ENCODE data around the gene PARK7.
A peak's percentile ranks its signal among the peaks of the same experiment; 100 is the strongest.
"Not testable (repeated sequence)": the region's sequence is repeated elsewhere in the genome, so short reads cannot be mapped to it uniquely, and the experiment has no call there.

The PARK7 gene

GRCh38 chr1:7961216-7962013 lies at the start of gene PARK7:
TSS of gene PARK7 (plus strand) at chr1:7961711. CDS start at chr1:7962786, 1,075 bp downstream.
- peak; percentile 100 for DNase-seq

- no peak for DNase-seq
Measured at GRCh38 chr1:7912145-7912544, 49.4 kb upstream of the PARK7 start.

- DNase-seq = no peak
Measured at GRCh38 chr1:7912743-7913557, 48.6 kb upstream of the PARK7 start.

DNA sequence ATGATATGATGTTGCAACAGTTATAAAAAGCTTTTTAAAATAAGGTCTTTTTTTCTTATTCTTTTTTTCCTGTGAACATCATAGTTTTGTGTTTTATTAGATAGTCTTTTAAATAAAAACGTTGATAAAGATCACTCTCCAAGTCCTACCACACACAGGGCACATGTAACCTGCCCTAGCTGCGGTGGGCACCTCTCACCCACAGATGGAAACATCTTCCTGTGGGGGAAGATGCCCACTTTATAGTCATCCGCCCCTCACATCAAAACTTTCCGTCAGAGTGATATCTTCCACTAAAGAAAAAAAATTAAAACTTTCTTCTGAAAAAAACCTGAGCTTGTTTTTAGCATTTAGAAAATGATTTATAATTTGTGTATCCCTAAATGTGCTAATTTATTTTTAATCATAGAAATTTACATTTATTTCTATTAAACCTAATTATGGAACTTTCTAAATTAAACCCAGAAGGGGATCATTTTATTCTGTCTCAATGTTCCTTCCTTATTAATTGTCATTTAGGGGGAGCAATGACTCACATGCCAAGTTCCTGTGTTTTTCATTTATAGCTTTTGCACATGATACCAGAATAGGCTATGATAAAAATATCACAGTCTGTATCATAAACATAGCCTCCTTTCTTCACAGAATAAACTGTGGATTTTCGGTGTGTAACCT lies 45.5 kb upstream of the PARK7 start:
- no peak for DNase-seq

DNA sequence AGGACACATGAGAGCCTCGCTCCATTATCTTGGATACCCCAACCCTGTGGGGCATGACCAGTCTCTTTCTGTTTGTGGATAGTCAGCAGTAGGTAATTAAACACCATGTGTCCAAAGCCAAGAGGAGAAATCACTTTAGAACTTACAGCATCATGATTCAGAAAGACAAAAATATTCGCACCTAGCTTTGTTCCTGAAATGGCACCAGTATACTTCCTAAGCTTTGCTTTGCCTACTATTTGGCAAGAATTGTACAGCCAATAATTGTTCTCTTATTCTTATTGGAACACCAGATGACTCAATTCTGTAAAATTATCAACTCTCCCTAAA lies 45.0 kb upstream of the PARK7 start:
- no peak for DNase-seq

DNA sequence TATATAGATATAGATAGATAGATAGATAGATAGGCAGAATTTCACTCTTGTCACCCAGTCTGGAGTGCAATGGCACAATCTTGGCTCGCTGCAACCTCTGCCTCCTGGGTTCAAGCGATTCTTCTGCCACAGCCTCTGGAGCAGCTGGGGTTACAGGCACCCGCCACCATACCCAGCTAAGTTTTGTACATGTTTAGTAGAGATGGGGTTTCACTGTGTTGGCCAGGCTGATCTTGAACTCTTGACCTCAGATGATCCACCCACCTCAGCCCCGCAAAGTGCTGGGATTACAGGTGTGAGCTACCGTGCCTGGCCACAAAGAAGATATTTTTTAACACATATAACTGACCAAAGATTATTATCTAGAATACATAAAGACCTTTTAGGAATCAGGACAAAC lies 43.5 kb upstream of the PARK7 start:
- DNase-seq = not testable (repeated sequence)

- no peak for DNase-seq
Measured at GRCh38 chr1:7919880-7920279, 41.6 kb upstream of the PARK7 start.

- no peak for DNase-seq
Measured at GRCh38 chr1:7921796-7922195, 39.7 kb upstream of the PARK7 start.

DNA sequence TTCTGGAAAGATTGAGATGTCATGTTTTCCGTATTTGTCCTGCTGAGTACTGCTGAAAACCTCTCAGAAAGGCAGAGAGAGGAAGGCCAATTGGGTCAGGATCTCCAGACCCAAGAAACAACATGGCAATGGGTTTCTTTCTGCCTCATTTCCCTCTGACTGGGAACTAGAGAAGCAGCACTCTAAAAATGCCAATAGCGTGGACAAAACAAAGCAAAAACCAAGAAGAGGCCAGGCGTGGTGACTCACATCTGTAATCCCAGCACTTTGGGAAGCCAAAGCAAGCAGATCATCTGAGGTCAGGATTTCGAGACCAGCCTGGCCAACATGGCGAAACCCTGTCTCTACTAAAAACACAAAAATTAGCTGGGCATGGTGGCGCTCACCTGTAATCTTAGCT lies 39.2 kb upstream of the PARK7 start:
- DNase-seq = no peak

DNA sequence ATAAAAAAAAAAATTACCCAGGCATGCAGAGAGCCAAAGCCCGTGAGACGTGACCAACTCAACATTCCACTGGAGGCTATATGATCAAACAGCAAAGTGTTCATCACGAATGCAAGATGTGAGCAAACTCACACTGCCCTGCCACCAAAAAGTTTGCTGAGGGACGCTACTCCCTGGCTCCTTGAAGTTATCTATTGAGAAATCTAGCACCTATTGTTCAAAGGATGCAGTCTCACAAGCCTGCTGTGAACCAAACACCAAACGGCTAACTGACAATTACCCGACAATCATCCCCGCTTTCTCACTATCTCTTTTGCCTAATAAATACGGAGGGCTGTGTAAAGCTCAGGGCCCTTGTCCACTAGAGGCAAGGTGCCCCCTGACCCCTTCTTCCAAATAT lies 34.5 kb upstream of the PARK7 start:
- not testable (repeated sequence) for DNase-seq

DNA sequence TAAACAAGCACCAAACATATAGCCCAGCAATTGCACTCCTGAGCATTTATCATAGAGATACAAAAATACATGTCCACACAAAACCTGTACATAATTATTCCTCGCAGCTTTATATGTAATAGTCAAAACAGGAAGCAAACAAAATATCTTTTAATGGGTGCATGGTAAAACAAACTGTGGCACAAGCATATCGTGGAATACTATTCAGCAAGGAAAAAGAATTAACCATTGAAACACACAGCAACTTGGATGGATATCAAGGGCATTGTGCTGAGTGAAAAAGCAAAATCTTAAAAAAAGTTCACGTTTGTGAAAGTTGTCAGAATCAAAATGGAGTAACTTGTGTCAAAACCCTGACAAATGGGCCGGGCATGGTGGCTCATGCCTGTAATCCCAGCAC lies 33.3 kb upstream of the PARK7 start:
- no peak for DNase-seq

DNA sequence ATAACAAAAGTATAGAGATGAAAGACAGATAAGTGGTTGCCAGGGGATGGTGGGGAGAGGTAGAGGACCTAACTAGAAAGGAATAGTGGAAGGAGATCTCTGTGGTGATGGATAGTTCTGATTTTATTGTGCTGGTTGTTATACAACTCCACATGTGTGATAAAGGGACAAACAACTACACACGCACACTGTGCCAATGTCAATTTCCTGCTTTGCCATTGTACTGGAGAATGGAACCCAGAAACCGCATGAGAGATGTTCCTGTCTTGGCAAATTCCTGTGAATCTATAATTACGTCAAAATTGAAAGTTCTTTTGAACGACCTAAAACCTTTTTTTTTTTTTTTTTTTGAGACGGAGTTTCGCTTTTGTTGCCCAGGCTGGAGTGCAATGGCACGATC lies 31.9 kb upstream of the PARK7 start:
- DNase-seq = no peak

GRCh38 chr1:7930645-7931445 lies 30.7 kb upstream of the PARK7 start:
- DNase-seq = no peak

- no peak for DNase-seq
Measured at GRCh38 chr1:7931446-7931812, 30.1 kb upstream of the PARK7 start.

- DNase-seq = no peak
Measured at GRCh38 chr1:7932524-7933138, 28.9 kb upstream of the PARK7 start.

DNA sequence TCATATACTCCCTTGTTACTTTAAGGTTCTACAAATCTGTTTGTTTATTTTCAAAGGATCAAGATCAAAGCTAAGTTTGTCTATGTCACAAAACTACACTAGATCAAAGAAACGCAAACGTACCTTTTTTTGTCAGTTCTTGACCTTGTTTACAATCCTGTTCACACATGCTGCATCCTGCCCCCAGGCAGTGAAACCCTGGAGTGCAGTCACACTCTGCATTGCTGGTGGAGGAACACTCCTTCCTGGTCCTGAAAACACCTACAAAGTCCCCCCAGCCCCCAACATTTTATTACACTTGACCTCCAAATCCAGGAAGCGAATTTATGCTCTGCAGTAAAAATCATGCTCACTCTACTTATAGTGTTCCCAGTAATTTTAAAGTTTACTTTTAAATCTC lies 23.4 kb upstream of the PARK7 start:
- DNase-seq = no peak

GRCh38 chr1:7940034-7940433 lies 21.5 kb upstream of the PARK7 start:
- no peak for DNase-seq

DNA sequence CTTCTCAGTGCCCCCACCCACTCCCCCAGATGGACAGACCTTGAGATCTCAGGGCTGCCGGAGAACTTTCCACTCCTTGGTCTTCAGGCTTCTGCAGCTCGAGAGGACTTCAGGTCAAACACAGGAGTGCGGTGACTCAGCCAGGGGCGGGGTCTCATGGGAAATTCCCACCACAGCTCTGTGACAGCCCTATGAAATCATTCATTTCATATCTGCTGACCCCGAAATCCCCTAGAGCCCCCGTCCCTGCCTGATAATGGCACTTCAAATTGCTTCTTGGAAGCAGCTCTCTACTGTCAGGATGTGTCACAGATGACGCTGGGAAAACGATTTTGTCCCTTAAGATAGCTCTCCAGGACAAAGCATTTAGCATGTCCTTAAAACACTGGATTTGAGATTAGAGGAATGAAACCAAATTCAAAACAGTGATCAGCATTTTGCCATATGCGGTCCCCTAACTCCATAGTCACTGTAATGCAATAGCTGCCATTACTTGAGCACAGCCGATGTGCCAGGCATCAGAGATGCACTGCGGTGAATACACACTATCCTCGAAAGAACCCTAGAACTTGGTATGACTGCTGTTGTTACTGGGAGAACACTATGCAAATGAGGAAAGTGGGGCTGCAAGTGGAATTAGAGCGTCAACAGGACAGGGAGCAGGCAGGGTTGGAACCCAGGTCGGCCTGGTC lies 20.6 kb upstream of the PARK7 start, which contains the start of gene TNFRSF9:
TNFRSF9 (minus strand) TSS at position 95 of the 692 bp plus-strand sequence. CDS start 845 bp downstream, outside the sequence.
- DNase-seq = no peak

GRCh38 chr1:7941437-7941793 lies 20.1 kb upstream of the PARK7 start:
- DNase-seq = no peak

DNA sequence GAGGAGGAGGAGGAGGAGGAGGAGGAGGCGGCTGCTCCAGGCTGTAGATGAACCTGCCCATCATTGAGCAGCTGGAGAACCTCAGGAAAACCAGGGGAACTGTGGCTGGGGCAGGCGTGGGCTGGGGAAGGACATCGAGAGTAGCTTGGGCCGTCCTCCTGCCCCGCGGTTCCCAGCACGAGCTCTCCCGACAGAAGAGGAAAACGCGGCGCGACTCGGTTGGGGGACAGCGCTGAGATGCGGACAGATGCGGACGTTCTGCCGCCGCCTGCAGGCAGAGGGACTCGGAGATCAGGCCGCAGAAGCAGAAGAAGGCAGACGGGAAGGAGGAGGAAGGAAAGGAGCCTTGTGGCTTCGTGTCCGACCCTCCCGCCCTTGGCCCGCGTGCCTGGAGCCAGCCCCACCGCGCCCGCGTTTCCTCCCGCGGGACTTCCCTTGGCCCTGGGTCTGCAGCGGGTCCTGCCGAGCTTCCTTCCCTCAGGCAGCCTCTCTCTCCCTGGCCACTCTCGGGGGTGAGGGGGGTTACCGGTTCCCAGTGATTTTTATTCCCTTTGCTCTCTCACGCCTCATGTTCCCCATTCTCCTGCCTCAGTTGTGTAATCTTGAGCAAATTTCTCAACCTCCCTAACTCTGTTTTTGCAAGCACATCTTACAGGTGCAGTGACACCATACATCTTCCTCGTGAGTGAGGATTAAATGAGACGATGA lies 19.1 kb upstream of the PARK7 start:
- peak; percentile 69 for DNase-seq

DNA sequence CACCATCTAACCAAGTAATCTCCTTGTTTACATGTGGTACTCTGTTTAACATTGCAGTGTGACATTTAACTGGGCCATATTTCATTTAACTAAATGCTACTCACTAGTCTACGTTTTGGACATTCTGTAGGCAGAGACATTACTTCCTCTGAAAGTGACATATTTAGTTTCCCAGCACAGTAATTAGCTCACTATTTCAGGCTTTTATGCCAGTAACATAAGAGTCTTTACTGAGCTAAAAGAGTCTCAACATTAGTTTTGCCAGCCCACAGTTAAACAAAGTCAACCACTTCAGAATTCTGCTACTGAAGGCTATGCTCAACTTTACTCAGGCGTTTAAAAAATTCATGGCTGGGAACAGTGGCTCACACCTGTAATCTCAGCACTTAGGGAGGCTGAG lies 18.3 kb upstream of the PARK7 start:
- DNase-seq = no peak
